OCI-LY7 (cell line): Measurements from ENCODE around the gene CCHCR1.

Experiments
- EZH2phosphoT487 ChIP-seq: fragments of 200-600 bp; sonication (generic); IDR thresholded peaks from 2 replicates; pipeline ENCODE4 v1.6.1; 2018; ENCODE audit warnings: low read depth, borderline replicate concordance, mild to moderate bottlenecking, mixed run types, antibody characterized with exemption, low read length, moderate library complexity, mixed read lengths
- TF ChIP-seq, protein P1 (sequence below): fragments of 200-600 bp; sonication (generic); conservative IDR thresholded peaks from 2 replicates; pipeline ENCODE4 v1.5.1; 2014; ENCODE audit warnings: mild to moderate bottlenecking, antibody characterized with exemption, low read length, moderate library complexity, mixed read lengths

- TF ChIP-seq, protein P1, sequence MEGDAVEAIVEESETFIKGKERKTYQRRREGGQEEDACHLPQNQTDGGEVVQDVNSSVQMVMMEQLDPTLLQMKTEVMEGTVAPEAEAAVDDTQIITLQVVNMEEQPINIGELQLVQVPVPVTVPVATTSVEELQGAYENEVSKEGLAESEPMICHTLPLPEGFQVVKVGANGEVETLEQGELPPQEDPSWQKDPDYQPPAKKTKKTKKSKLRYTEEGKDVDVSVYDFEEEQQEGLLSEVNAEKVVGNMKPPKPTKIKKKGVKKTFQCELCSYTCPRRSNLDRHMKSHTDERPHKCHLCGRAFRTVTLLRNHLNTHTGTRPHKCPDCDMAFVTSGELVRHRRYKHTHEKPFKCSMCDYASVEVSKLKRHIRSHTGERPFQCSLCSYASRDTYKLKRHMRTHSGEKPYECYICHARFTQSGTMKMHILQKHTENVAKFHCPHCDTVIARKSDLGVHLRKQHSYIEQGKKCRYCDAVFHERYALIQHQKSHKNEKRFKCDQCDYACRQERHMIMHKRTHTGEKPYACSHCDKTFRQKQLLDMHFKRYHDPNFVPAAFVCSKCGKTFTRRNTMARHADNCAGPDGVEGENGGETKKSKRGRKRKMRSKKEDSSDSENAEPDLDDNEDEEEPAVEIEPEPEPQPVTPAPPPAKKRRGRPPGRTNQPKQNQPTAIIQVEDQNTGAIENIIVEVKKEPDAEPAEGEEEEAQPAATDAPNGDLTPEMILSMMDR: no peak
- TF ChIP-seq EZH2phosphoT487: no peak
These were observed 24.8 kb downstream of the CCHCR1 start for GRCh38 chr6:31132806-31133205.
